Mesenchymal stem cell (in vitro differentiated cells and primary cell): ENCODE data around the gene DAB1.

ENCODE experiments used
- DNase-seq: peaks from one replicate; pipeline ENCODE4 v3.0.0-alpha.2; 2013
- H2AFZ ChIP-seq: one replicate; pipeline ENCODE4 v1.6.1; 2013; ENCODE audit warnings: low read depth, mild to moderate bottlenecking, control low read depth, inconsistent platforms, low read length, moderate library complexity
- H2AK5ac ChIP-seq: 2 replicates; pipeline ENCODE4 v1.6.1; 2013; ENCODE audit warnings: low read length, moderate library complexity, mild to moderate bottlenecking, inconsistent platforms; ENCODE audit not compliant: severe bottlenecking
- H2BK120ac ChIP-seq: one replicate; pipeline ENCODE4 v1.6.1; 2013; ENCODE audit warnings: low read depth, mild to moderate bottlenecking, inconsistent platforms, low read length, moderate library complexity
- H2BK12ac ChIP-seq, 2 experiments: one replicate each; pipeline ENCODE4 v1.6.1; 2013; ENCODE audit warnings: inconsistent platforms in 2 of 2, low read length in 2 of 2, mild to moderate bottlenecking in 2 of 2, moderate library complexity in 2 of 2, control low read depth in 1 of 2
- H2BK15ac ChIP-seq: one replicate; pipeline ENCODE4 v1.6.1; 2013; ENCODE audit warnings: mild to moderate bottlenecking, low read depth, inconsistent platforms; ENCODE audit not compliant: poor library complexity, severe bottlenecking
- H2BK5ac ChIP-seq: 2 replicates; pipeline ENCODE4 v1.6.1; 2013; ENCODE audit warnings: low read depth, mild to moderate bottlenecking, low read length, control low read depth, inconsistent platforms; ENCODE audit not compliant: poor library complexity, severe bottlenecking
- H3K14ac ChIP-seq, 2 experiments: one replicate each; pipeline ENCODE4 v1.6.1; 2013; ENCODE audit warnings: inconsistent platforms in 2 of 2, low read length in 2 of 2, control low read depth in 1 of 2, mild to moderate bottlenecking in 1 of 2, moderate library complexity in 1 of 2
- H3K18ac ChIP-seq, 2 experiments: one replicate each; pipeline ENCODE4 v1.6.1; 2013; ENCODE audit warnings: inconsistent platforms in 2 of 2, low read length in 2 of 2, control low read depth in 1 of 2, low read depth in 1 of 2, mild to moderate bottlenecking in 1 of 2
- H3K23ac ChIP-seq, 2 experiments: one replicate each; pipeline ENCODE4 v1.6.1; 2013; ENCODE audit warnings: inconsistent platforms in 2 of 2, low read length in 2 of 2, mild to moderate bottlenecking in 2 of 2, moderate library complexity in 2 of 2, control low read depth in 1 of 2
- H3K27ac ChIP-seq: 2 replicates; pipeline ENCODE4 v1.5.1; 2013; ENCODE audit warnings: mild to moderate bottlenecking, moderate library complexity, low read length, control low read depth, inconsistent platforms; ENCODE audit not compliant: poor library complexity, severe bottlenecking
- H3K27me3 ChIP-seq, 2 experiments: 2 replicates each; pipeline versions ENCODE4 v1.6.1 to v1.7.0; 2013; ENCODE audit warnings: low read length in 2 of 2, mild to moderate bottlenecking in 2 of 2, moderate library complexity in 2 of 2, control low read depth in 1 of 2, inconsistent platforms in 1 of 2; ENCODE audit not compliant: control insufficient read depth in 1 of 2, insufficient read depth in 1 of 2
- H3K36me3 ChIP-seq, 2 experiments: 2 replicates each; pipeline versions ENCODE4 v1.6.1 to v1.7.0; 2013; ENCODE audit warnings: low read length in 2 of 2, control low read depth in 1 of 2, inconsistent platforms in 1 of 2, low read depth in 1 of 2, mild to moderate bottlenecking in 1 of 2; ENCODE audit not compliant: insufficient read depth in 2 of 2, control insufficient read depth in 1 of 2
- H3K4ac ChIP-seq, 2 experiments: one replicate each; pipeline ENCODE4 v1.6.1; 2013; ENCODE audit warnings: inconsistent platforms in 2 of 2, low read length in 2 of 2, mild to moderate bottlenecking in 2 of 2, moderate library complexity in 2 of 2, control low read depth in 1 of 2, low read depth in 1 of 2
- H3K4me1 ChIP-seq: 2 replicates; pipeline ENCODE4 v1.6.1; 2013; ENCODE audit warnings: low read depth, low read length, control low read depth; ENCODE audit not compliant: control insufficient read depth, insufficient read depth
- H3K4me2 ChIP-seq: 2 replicates; pipeline ENCODE4 v1.6.1; 2013; ENCODE audit warnings: low read length, mild to moderate bottlenecking, inconsistent platforms; ENCODE audit not compliant: poor library complexity, severe bottlenecking
- H3K4me3 ChIP-seq, 2 experiments: 2 replicates each; pipeline versions ENCODE4 v1.5.1 to v1.7.0; 2013; ENCODE audit warnings: low read length in 2 of 2, mild to moderate bottlenecking in 2 of 2, control low read depth in 1 of 2, low read depth in 1 of 2; ENCODE audit not compliant: insufficient read depth in 1 of 2
- H3K79me1 ChIP-seq: replicated peaks from 2 replicates; pipeline ENCODE4 v1.6.1; 2013; ENCODE audit warnings: mild to moderate bottlenecking, control low read depth, low read length, inconsistent platforms; ENCODE audit not compliant: poor library complexity, severe bottlenecking
- H3K9ac ChIP-seq: 2 replicates; pipeline ENCODE4 v1.7.0; 2013; ENCODE audit warnings: mild to moderate bottlenecking, low read length, moderate library complexity
- H3K9me3 ChIP-seq: 2 replicates; pipeline ENCODE4 v1.7.0; 2013; ENCODE audit warnings: mild to moderate bottlenecking, low read length; ENCODE audit not compliant: control insufficient read depth
- H4K8ac ChIP-seq: one replicate; pipeline ENCODE4 v1.6.1; 2013; ENCODE audit warnings: inconsistent platforms, mild to moderate bottlenecking, low read length, moderate library complexity
- H4K91ac ChIP-seq: one replicate; pipeline ENCODE4 v1.6.1; 2013; ENCODE audit warnings: mild to moderate bottlenecking, low read length, inconsistent platforms
- WGBS: methylation state at CpG from one replicate; pipeline ENCODE4 v1.1.7; 2013; ENCODE audit warnings: mixed read lengths; 5-methylcytosine and 5-hydroxymethylcytosine counted together

DAB1 gene

DNA sequence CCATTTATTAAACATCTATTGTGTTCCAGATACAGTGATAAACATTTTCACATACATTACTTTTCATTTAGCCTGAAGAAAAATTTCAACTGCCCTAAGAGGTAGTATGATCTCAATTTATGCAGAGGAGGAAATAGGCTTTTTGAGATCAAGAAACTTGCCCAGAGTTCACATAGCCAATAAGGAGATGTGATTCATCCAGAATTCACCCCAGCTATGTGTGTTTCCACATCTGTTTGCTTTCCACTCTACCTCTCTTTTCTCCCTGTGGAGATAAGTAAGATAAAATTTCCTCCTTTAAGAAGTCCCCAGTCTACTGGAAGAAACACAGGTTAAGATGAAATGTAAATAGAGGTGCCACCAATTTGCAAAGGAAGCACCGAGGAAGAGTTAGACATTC, 258.3 kb downstream of the DAB1 start:
- Histone ChIP-seq H3K4me2 (no peak overlapping the region), H3K27me3 (no peaks in the 10 kb centered on the region), H2BK15ac (no peak overlapping the region), H2BK5ac (no peak overlapping the region), H3K9ac (no peak overlapping the region), H2AFZ (no peak overlapping the region), H3K36me3 (no peaks in the 10 kb centered on the region), H3K4me3 (no peak overlapping the region), H3K14ac (no peak overlapping the region), H2BK120ac (no peak overlapping the region), H2AK5ac (no peak overlapping the region), H2BK12ac (no peak overlapping the region), H3K23ac (no peak overlapping the region), H4K8ac (no peak overlapping the region), H3K4me1 (no peaks in the 10 kb centered on the region), H3K18ac (no peak overlapping the region), H3K27ac (no peak overlapping the region), H4K91ac (no peak overlapping the region), H3K9me3 (no peaks in the 10 kb centered on the region), H3K4ac (no peak overlapping the region), H3K79me1 (no peaks in the 10 kb centered on the region)
- DNase-seq = no peak
- WGBS = 53% methylated on average over 1 of the region's 1 CpG

DNA sequence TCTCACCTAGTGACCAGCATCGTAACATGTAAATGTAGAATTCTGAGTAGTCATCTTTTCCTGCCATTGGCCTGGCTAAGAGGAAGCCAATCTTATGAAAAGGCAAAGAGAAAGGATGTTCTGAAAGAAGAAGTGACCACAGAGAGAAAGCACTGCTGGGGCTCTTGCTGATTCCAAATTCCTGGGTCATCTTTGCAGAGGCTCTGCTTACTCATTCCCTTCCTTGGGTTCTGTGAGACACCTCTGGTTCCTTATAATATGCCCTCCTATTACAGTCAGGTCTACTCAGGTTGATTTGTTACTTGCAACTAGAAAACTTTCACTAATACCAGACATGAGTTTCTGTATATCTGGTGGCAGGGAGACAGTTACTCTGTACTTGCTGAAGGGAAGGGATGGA, 259.3 kb downstream of the DAB1 start:
- Histone ChIP-seq H2BK120ac (no peak overlapping the region), H3K18ac (no peak overlapping the region), H3K4ac (no peak overlapping the region), H3K4me3 (no peak overlapping the region), H2AFZ (no peak overlapping the region), H3K4me1 (no peaks in the 10 kb centered on the region), H3K23ac (no peak overlapping the region), H4K8ac (no peak overlapping the region), H2BK15ac (no peak overlapping the region), H2AK5ac (no peak overlapping the region), H3K36me3 (no peaks in the 10 kb centered on the region), H3K14ac (no peak overlapping the region), H3K9me3 (no peaks in the 10 kb centered on the region), H3K79me1 (no peaks in the 10 kb centered on the region), H3K4me2 (no peak overlapping the region), H3K9ac (no peak overlapping the region), H2BK5ac (no peak overlapping the region), H2BK12ac (no peak overlapping the region), H3K27ac (no peak overlapping the region), H4K91ac (no peak overlapping the region), H3K27me3 (no peaks in the 10 kb centered on the region)
- WGBS = 89% methylated on average over 1 of the region's 1 CpG
- DNase-seq = no peak

DNA sequence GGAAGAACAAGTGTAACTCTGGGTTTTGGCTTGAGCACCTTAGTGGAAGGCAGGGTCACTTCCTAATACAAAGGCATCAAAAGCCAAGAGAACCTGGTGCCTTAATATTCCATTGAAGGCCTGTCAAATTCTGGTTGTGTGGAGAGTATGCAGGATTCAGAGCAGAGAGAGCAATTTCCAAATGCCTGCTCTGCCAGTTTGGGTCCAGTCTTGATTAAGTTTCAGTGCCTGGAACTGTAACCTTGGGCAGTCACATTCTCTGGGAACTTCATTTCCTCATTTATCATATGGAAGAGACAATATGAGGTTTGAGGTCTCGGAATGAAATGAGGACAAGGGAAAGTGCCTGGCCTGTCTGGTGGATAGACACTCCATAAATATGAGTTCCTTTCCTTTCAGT, 260.1 kb downstream of the DAB1 start:
- Histone ChIP-seq H3K4ac (no peak overlapping the region), H3K14ac (no peak overlapping the region), H2BK15ac (no peak overlapping the region)

DNA sequence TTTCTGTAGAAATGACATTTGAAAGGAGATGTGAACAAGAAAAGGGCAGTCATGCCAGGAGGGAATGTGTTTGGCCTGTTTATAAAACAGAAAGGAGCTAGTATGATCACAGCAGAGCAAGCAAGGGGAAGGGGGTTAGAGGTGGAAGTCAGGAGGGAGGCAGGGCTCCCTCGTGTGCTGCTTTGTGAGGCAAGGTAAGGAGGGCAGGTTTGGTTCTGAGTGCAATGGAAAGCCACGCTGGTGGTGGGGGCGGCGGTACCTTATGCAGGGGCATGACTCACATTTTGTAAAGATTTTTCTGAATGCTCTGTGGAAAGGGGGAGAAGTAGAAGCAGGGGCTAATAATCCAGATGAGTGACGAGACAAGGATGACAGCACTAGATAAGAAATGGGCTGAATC, 260.5 kb downstream of the DAB1 start:
- no peak overlapping the region for H3K4ac ChIP-seq
- H3K27ac ChIP-seq = no peak overlapping the region
- no peak overlapping the region for H3K18ac ChIP-seq
- no peak overlapping the region for H2BK12ac ChIP-seq
- H3K4me3 ChIP-seq = no peak overlapping the region
- DNase-seq = no peak
- H3K4me2 ChIP-seq = no peak overlapping the region
- no peaks in the 10 kb centered on the region for H3K9me3 ChIP-seq
- H2BK5ac ChIP-seq = no peak overlapping the region
- WGBS = 69% methylated on average over 5 of the region's 5 CpGs
- H2AFZ ChIP-seq = no peak overlapping the region
- H3K4me1 ChIP-seq = no peaks in the 10 kb centered on the region
- H3K14ac ChIP-seq = no peak overlapping the region
- no peak overlapping the region for H4K8ac ChIP-seq
- no peak overlapping the region for H2BK15ac ChIP-seq
- H3K36me3 ChIP-seq = no peaks in the 10 kb centered on the region
- H3K23ac ChIP-seq = no peak overlapping the region
- H2AK5ac ChIP-seq = no peak overlapping the region
- no peak overlapping the region for H4K91ac ChIP-seq
- no peaks in the 10 kb centered on the region for H3K79me1 ChIP-seq
- no peak overlapping the region for H2BK120ac ChIP-seq
- H3K27me3 ChIP-seq = no peaks in the 10 kb centered on the region
- no peak overlapping the region for H3K9ac ChIP-seq

More for the DNA sequence above, 260.1 kb downstream of the DAB1 start:
- Histone ChIP-seq H2AK5ac (no peak overlapping the region), H3K18ac (no peak overlapping the region), H4K91ac (no peak overlapping the region), H3K4me2 (no peak overlapping the region), H2BK12ac (no peak overlapping the region), H3K9me3 (no peaks in the 10 kb centered on the region), H2AFZ (no peak overlapping the region), H3K4me1 (no peaks in the 10 kb centered on the region), H4K8ac (no peak overlapping the region), H3K79me1 (no peaks in the 10 kb centered on the region), H3K9ac (no peak overlapping the region), H3K4me3 (no peak overlapping the region), H2BK5ac (no peak overlapping the region), H2BK120ac (no peak overlapping the region), H3K27me3 (no peaks in the 10 kb centered on the region), H3K27ac (no peak overlapping the region), H3K23ac (no peak overlapping the region), H3K36me3 (no peaks in the 10 kb centered on the region)
- no peak for DNase-seq
- no CpG with 5 or more reads among the region's 1 CpG for WGBS
